GM12873 (cell line): ENCODE data around the gene USP11.

Source experiments
- CTCF ChIP-seq: IDR thresholded peaks from 2 replicates; pipeline ENCODE4 v1.5.1; 2012; ENCODE audit warnings: low read depth, mild to moderate bottlenecking, moderate library complexity, low read length, control low read depth; ENCODE audit not compliant: insufficient read depth; ENCODE audit errors: missing control alignments

Gene USP11

GRCh38 chrX:47264483-47265173 lies 31.8 kb downstream of the USP11 start:
- no peak for TF ChIP-seq CTCF

- TF ChIP-seq CTCF, result no peak
Observed at GRCh38 chrX:47266643-47267042, 33.8 kb downstream of the USP11 start.

GRCh38 chrX:47272013-47272408 lies 39.2 kb downstream of the USP11 start:
- TF ChIP-seq CTCF, result no peak

GRCh38 chrX:47273011-47273730 lies 40.4 kb downstream of the USP11 start:
- no peak for TF ChIP-seq CTCF

- no peak for TF ChIP-seq CTCF
Observed at GRCh38 chrX:47278691-47279090, 45.9 kb downstream of the USP11 start.

GRCh38 chrX:47283015-47283771 lies 50.4 kb downstream of the USP11 start:
- TF ChIP-seq CTCF, result no peak

GRCh38 chrX:47284616-47285015 lies 51.8 kb downstream of the USP11 start:
- TF ChIP-seq CTCF, result peak; percentile 31
